ENCODE results near the gene FBXO28. TPM values are rescaled to one million over a fixed set of nuclear protein-coding genes. Genes with fewer than 3 reads are reported as not detected.

The FBXO28 gene
- total and polyA plus RNA-seq, 10 of the 15 experiments (the other 5 are each of a cell fraction or from before 2014, with no cell fraction given): 4.3 to 23.2 (median 18.4) TPM

- ChIA-PET RAD21 (ENCODE audit: unreplicated experiment) (no interaction called here), CTCF (interaction anchor here (0.9 to 2.2 kb wide), 3 partner anchors 16 to 48 kb away, joined by 3 to 6 read pairs (median 3); no protein-coding TSS in a partner anchor)
Measured at GRCh38 chr1:224067207-224067606, 46.7 kb upstream of the FBXO28 start.

More at GRCh38 chr1:224067207-224067606, 46.7 kb upstream of the FBXO28 start:
- H3K9ac ChIP-seq (ENCODE audit: control insufficient read depth, insufficient read depth, low read length): no peak overlapping the region
- no peak overlapping the region for H3K4me2 ChIP-seq (ENCODE audit: control insufficient read depth, insufficient read depth)
- DNase-seq (ENCODE audit: low read depth, low spot score) (no peak), ATAC-seq (no peak), FAIRE-seq (no peak)
- no peaks in the 10 kb centered on the region for H4K20me1 ChIP-seq (ENCODE audit: control insufficient read depth, insufficient read depth)
- H3K4me1 ChIP-seq (ENCODE audit: control insufficient read depth, insufficient read depth, low read length): no peaks in the 10 kb centered on the region
- BruUV-seq (replicated peaks): no TSS peak
- H3K27me3 ChIP-seq (replicated peaks in 1 of 2; ENCODE audit: control insufficient read depth in 2 of 2, insufficient read depth in 2 of 2, low read length in 1 of 2): peaks cover 0 to 4% of the 10 kb centered on the region in 2 experiments; a peak in 1 of 4 replicates
- no peak overlapping the region for H3K27ac ChIP-seq (ENCODE audit: control insufficient read depth, insufficient read depth)
- SMC1A ChIA-PET (ENCODE audit: uncharacterized antibody, unreplicated experiment): no interaction called here
- POLR2A ChIA-PET: no interaction called here
- H2AFZ ChIP-seq (ENCODE audit: control insufficient read depth, low read depth, low read length): no peak overlapping the region
- H3K36me3 ChIP-seq (ENCODE audit: control insufficient read depth in 2 of 2, insufficient read depth in 2 of 2, low read length in 1 of 2): no peaks in the 10 kb centered on the region
- no peaks in the 10 kb centered on the region for H3K79me2 ChIP-seq (ENCODE audit: control insufficient read depth, insufficient read depth, low read length)
- TF ChIP-seq ATF3 (IDR thresholded peaks at IDR 0.05; ENCODE audit: borderline replicate concordance, extremely low read depth, low read depth, low read length) (no peak), PML (IDR thresholded peaks at IDR 0.05; ENCODE audit: low read length) (no peak), CHD1 (IDR thresholded peaks at IDR 0.05; ENCODE audit: low read depth, low read length) (no peak), TBL1XR1 (IDR thresholded peaks at IDR 0.05; ENCODE audit: low read depth, low read length) (no peak), SMAD5 (IDR thresholded peaks at IDR 0.05; ENCODE audit: low read depth) (no peak), BACH1 (IDR thresholded peaks at IDR 0.05; ENCODE audit: borderline replicate concordance) (no peak), WRNIP1 (IDR thresholded peaks at IDR 0.05; ENCODE audit: borderline replicate concordance, low read depth, low read length) (no peak), HDAC2 (IDR thresholded peaks at IDR 0.05) (no peak), ZNF384 (IDR thresholded peaks at IDR 0.05; ENCODE audit: borderline replicate concordance, low read depth, low read length) (no peak), ZBTB11 (CRISPR knock-in tag; IDR thresholded peaks at IDR 0.05) (no peak), ZNF687 (IDR thresholded peaks at IDR 0.05) (no peak), SUPT20H (IDR thresholded peaks at IDR 0.05; ENCODE audit: borderline replicate concordance, control insufficient read depth, low read depth, low read length) (no peak), SREBF1 (IDR thresholded peaks at IDR 0.05; ENCODE audit: low read length) (no peak), MYB (IDR thresholded peaks at IDR 0.05; ENCODE audit: borderline replicate concordance, low read depth, low read length) (no peak), ZZZ3 (IDR thresholded peaks at IDR 0.05; ENCODE audit: control insufficient read depth, insufficient read length, low read depth) (no peak), KLF5 (IDR thresholded peaks at IDR 0.05; ENCODE audit: partially characterized antibody) (no peak), KDM1A (IDR thresholded peaks at IDR 0.05; ENCODE audit: borderline replicate concordance) (no peak), JUNB (IDR thresholded peaks at IDR 0.05) (no peak), MEF2B (IDR thresholded peaks at IDR 0.05; ENCODE audit: partially characterized antibody, poor library complexity, severe bottlenecking) (no peak), SMARCA5 (IDR thresholded peaks at IDR 0.05) (no peak)
- in situ Hi-C loops (cut with MboI) (no loop called here), intact Hi-C loops (cut with micrococcal nuclease; ENCODE audit: unreplicated experiment) (no loop called here)
- no peaks in the 10 kb centered on the region for H3K9me3 ChIP-seq (replicated peaks; ENCODE audit: control insufficient read depth, insufficient read depth, low read length)
- no peak overlapping the region for H3K4me3 ChIP-seq
